Activated naive CD8-positive, alpha-beta T cell (primary cell): ENCODE measurements around the gene TFAP2E.
A peak's percentile ranks its signal among the peaks of the same experiment; 100 is the strongest.

Experiments used
- H3K27ac Mint-ChIP-seq: one replicate; pipeline ENCODE4 v1.8.0; 2021; ENCODE audit warnings: mixed read lengths
- H3K27me3 Mint-ChIP-seq: one replicate; pipeline ENCODE4 v1.8.0; 2021; ENCODE audit warnings: mixed read lengths
- H3K36me3 Mint-ChIP-seq: one replicate; pipeline ENCODE4 v1.8.0; 2021; ENCODE audit warnings: mixed read lengths
- H3K4me1 Mint-ChIP-seq: one replicate; pipeline ENCODE4 v1.8.0; 2021; ENCODE audit warnings: low read depth, mixed read lengths
- H3K4me3 Mint-ChIP-seq: one replicate; pipeline ENCODE4 v1.8.0; 2021; ENCODE audit warnings: mild to moderate bottlenecking, mixed read lengths
- H3K9me3 Mint-ChIP-seq: one replicate; pipeline ENCODE4 v1.8.0; 2021; ENCODE audit warnings: low read depth, mixed read lengths

Gene TFAP2E

DNA sequence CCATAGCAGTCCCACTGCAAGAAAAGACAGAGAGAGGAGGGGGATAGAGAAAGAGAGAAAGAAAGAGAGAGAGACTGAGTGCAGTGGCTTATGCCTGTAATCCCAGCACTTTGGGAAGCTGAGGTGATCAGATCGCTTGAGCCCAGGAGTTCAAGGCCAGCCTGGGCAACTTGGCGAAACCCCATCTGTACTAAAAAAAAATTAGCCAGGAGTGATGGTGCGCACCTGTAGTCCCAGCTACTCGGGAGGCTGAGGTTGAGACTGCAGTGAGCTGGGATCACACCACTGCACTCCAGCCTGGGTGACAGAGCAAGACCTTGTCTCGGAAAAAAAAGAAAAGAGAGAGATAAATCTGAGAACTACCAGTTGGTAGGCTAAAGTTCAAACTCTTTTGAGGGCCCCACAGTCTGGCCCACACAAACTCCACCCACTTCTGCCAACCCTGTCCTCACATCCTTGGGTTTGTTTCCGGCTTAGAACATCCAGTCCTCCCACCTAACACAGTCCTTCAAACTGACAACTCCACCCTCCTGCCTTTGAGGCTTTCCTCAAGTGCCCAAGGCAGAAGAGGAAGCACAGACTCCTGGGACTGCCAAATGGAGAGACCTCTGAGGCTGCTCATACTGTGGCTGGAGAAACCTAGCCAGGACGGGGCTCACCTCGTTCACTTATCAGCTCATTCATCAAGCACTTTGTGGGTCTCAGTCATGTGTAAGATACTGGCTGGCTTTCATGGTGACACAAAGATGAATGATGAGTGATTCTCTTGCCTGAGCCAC lies 20.1 kb downstream of the TFAP2E start:
- H3K36me3 Mint-ChIP-seq = peaks cover 13% of the 10 kb centered on the region
- no peaks in the 10 kb centered on the region for H3K27me3 Mint-ChIP-seq
- H3K4me1 Mint-ChIP-seq = peaks cover 17% of the 10 kb centered on the region
- H3K27ac Mint-ChIP-seq = peak overlapping the region; percentile 61
- H3K4me3 Mint-ChIP-seq = no peak overlapping the region
- H3K9me3 Mint-ChIP-seq = no peaks in the 10 kb centered on the region

DNA sequence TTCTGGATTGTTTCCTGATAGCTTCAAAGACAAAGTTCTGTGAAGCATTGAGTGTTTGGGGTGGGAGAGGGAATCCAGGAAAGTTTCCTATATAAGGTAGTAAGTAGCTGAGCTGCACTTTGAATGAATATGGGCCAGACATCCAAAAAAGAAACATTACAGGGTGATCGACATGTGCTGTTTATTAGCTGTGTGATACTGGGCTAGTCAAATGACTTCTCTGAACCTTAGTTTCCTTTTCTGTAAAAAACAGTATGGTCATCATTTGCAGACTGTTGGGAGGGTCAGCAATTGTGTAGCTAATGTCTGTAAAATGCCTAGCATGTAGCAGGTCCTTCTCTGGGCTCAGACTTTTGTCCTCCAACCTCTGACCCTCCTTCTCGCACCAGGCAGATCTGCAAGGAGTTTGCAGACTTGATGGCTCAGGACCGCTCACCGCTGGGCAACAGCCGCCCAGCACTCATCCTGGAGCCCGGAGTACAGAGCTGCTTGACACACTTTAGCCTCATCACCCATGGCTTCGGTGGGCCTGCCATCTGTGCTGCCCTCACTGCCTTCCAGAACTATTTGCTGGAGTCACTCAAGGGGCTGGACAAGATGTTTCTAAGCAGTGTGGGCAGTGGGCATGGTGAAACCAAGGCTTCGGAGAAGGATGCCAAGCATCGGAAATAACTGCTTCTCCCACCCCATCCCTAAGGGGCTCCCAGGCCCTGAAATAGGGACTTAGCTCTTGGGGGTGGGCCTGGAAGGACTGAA lies 21.1 kb downstream of the TFAP2E start:
- Mint-ChIP-seq H3K4me1 (peaks cover 17% of the 10 kb centered on the region), H3K27me3 (no peaks in the 10 kb centered on the region), H3K4me3 (no peak overlapping the region), H3K36me3 (peaks cover 13% of the 10 kb centered on the region), H3K9me3 (no peaks in the 10 kb centered on the region), H3K27ac (no peak overlapping the region)

DNA sequence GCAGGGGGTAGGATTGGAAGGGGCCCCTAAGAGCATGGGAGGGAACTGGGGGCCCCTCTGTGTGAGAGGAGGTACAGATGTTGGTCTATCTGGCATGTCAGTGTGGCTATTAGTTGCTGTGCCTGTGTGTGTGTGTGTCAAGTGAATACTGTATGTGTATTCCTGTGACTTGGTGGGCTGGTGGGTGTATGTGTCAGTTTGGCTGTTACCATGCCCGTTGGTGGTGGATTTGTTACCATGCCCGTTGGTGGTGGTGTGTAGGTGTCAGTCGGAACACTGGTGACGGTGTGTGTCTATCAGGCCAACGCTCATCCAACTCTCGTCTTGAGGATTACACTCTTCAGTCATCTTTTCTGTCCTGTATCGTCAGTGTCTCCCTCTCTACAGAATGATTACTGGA lies 22.6 kb downstream of the TFAP2E start:
- Mint-ChIP-seq H3K36me3 (peaks cover 9% of the 10 kb centered on the region), H3K4me1 (peaks cover 17% of the 10 kb centered on the region), H3K9me3 (no peaks in the 10 kb centered on the region), H3K27ac (no peak overlapping the region), H3K27me3 (no peaks in the 10 kb centered on the region), H3K4me3 (no peak overlapping the region)

DNA sequence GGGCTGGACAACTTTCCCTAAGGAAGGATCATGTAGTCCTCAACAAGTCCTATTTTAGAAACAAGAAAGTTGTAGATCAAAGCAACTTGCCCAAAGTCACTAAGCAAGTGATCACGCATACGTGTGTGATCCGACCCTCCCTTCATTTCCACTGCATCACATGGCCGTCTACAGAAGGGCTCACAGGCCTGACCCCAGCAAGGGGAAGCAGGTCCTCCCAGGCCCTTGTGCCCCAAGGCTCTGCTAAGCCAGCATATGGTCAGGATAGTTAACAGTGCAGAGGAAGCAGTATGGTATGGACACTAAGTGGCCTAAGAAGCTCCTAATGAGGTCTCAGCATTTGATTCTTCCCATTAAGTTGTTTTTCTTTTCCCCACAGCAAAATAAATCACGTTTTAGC lies 24.8 kb downstream of the TFAP2E start:
- H3K36me3 Mint-ChIP-seq = peaks cover 6% of the 10 kb centered on the region
- no peak overlapping the region for H3K4me3 Mint-ChIP-seq
- no peak overlapping the region for H3K27ac Mint-ChIP-seq
- H3K4me1 Mint-ChIP-seq = peaks cover 11% of the 10 kb centered on the region
- H3K27me3 Mint-ChIP-seq = no peaks in the 10 kb centered on the region
- no peaks in the 10 kb centered on the region for H3K9me3 Mint-ChIP-seq

DNA sequence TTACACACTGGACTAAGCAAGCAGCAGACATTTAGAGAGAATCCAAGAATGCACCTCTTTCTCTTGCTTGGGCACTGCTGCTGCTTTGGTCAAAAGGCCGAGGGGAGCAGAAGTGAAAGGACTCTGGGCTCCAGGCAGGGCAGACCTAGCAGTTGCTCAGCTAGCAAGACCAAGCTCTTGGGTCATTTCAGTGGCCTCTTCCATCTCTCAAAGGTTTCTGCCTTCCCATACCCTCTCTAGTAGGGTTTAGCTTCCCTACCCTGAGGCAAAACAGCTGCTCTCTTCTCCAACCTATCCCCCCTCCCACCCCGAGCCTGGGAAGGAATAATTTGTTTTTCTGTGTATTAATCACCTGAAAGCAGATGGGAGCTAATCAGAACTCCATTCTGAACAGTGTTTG lies 25.8 kb downstream of the TFAP2E start:
- H3K27ac Mint-ChIP-seq = no peak overlapping the region
- no peaks in the 10 kb centered on the region for H3K9me3 Mint-ChIP-seq
- H3K4me1 Mint-ChIP-seq = peaks cover under 1% of the 10 kb centered on the region
- peaks cover 6% of the 10 kb centered on the region for H3K36me3 Mint-ChIP-seq
- H3K27me3 Mint-ChIP-seq = no peaks in the 10 kb centered on the region
- no peak overlapping the region for H3K4me3 Mint-ChIP-seq

DNA sequence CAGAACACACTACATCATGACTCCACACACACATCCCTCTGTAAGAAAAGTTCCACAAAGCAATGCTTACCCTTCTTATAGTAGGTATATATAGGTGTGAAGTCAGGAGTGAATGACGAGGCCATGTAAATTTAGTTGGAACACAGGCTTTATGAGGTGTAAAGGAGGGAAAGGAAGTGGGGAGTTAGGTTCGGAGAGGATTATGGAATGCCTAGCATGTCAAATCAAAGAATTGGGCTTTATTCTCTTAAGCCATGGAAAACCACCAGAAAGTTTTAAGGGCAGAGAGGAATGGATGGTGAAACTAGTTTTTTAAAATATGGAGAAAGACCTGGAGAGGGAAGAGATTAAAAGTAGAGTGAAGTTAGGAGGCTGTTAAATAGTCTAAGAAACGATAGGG lies 26.3 kb downstream of the TFAP2E start:
- H3K4me1 Mint-ChIP-seq = no peaks in the 10 kb centered on the region
- peaks cover 6% of the 10 kb centered on the region for H3K36me3 Mint-ChIP-seq
- no peaks in the 10 kb centered on the region for H3K27me3 Mint-ChIP-seq
- no peaks in the 10 kb centered on the region for H3K9me3 Mint-ChIP-seq
- no peak overlapping the region for H3K4me3 Mint-ChIP-seq
- H3K27ac Mint-ChIP-seq = no peak overlapping the region

DNA sequence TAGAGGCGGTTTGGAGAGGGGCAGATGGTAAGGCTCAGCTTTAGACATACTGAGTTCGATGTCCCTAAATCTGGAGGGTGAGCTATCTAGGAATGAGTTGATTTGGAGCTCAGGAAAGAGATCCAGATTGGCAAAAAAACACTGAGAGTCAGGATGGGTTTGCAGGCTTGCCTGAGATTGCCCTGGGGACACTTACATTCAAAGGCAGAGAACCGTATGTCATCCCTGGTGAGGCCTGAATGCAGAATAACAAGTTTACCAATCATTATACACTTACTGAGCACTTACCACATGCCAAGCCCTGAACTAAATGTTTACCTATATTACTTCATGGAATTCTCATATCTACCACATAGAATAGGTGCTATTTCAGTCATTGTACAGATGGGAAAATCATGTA lies 27.5 kb downstream of the TFAP2E start:
- Mint-ChIP-seq H3K4me3 (no peak overlapping the region), H3K27me3 (no peaks in the 10 kb centered on the region), H3K27ac (no peak overlapping the region), H3K9me3 (no peaks in the 10 kb centered on the region), H3K36me3 (peaks cover 6% of the 10 kb centered on the region), H3K4me1 (no peaks in the 10 kb centered on the region)

DNA sequence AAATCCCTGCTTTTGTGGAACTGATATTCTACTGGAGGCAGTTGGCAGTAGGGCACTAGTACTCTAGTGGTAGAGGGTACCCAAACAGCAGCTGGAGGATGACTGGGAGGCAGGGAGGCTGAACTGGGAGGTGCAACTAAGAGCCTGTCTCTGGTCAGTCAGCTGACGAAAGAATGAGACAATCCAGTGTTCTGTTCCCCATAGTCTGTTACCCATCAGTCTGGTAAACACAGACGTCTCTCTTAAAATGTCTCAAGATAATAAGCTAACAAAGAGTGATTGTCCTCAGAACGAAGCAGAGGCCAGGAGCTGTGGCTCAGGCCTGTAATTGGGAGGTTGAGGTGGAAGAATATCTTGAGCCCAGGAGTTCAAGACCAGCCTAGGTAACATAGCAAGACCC lies 30.4 kb downstream of the TFAP2E start:
- H3K9me3 Mint-ChIP-seq = no peaks in the 10 kb centered on the region
- peaks cover 10% of the 10 kb centered on the region for H3K36me3 Mint-ChIP-seq
- no peaks in the 10 kb centered on the region for H3K27me3 Mint-ChIP-seq
- no peak overlapping the region for H3K27ac Mint-ChIP-seq
- H3K4me3 Mint-ChIP-seq = no peak overlapping the region
- peaks cover 13% of the 10 kb centered on the region for H3K4me1 Mint-ChIP-seq

DNA sequence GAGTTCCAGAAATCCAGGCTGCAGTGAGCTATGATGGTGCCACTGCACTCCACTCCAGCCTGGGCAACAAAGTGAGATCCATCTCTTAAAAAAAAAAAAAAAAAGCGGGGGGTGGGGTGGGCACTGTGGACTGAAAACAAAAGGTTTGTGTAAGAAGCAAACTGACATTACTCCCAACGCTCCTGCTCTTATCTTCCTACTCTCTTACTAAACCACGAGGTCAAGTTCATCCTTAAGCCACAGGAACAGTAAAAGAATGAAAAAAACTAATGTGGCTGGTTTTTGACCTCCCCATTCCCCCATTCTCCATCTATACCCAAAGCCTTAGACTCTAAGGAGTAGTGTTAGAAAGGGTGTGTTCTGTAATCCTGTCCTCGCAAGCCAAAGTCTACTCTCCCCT lies 30.8 kb downstream of the TFAP2E start:
- no peak overlapping the region for H3K27ac Mint-ChIP-seq
- H3K27me3 Mint-ChIP-seq = no peaks in the 10 kb centered on the region

DNA sequence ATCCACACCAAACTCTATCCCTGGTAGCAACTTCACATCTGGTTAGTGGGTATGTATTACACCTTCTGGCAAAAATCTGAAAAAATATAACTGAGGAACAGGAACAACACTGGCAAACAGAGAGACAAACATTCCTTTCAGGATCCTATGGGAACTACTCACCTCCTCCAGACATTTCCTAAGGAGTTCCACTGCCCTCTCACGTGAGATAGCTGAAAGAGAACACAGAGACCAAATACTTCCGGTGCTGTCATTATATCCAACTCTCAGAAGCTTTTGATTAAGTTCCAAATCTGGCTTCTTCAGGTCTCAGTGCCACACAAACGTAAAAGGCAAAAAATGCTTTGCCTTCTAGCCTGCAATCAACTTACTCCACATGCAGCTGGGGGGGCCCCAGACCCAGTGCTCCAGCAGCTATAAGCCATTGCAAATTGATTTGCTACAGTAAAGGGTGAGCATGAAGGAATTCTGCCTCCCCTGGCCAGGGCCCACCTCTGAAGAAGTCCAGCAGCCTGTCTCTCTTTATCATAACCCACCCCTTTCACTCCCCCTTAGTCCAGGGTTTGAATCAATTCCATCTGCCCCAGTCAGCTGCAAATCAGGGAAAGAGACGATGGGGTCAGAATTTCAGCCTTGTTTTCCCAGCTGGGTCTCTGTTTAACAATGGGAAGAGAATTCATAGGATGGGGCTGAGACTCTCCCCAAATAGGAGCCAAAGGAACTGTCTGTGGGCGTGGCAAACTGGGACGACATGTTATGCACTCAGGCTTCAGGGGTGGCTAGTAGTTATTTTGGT lies 32.2 kb downstream of the TFAP2E start:
- H3K27ac Mint-ChIP-seq = no peak overlapping the region
- peaks cover 14% of the 10 kb centered on the region for H3K36me3 Mint-ChIP-seq
- H3K9me3 Mint-ChIP-seq = no peaks in the 10 kb centered on the region
- H3K27me3 Mint-ChIP-seq = no peaks in the 10 kb centered on the region
- H3K4me3 Mint-ChIP-seq = no peak overlapping the region
- peaks cover 13% of the 10 kb centered on the region for H3K4me1 Mint-ChIP-seq

More for the DNA sequence above, 30.8 kb downstream of the TFAP2E start:
- Mint-ChIP-seq H3K9me3 (no peaks in the 10 kb centered on the region), H3K4me1 (peaks cover 13% of the 10 kb centered on the region), H3K36me3 (peaks cover 11% of the 10 kb centered on the region), H3K4me3 (no peak overlapping the region)

DNA sequence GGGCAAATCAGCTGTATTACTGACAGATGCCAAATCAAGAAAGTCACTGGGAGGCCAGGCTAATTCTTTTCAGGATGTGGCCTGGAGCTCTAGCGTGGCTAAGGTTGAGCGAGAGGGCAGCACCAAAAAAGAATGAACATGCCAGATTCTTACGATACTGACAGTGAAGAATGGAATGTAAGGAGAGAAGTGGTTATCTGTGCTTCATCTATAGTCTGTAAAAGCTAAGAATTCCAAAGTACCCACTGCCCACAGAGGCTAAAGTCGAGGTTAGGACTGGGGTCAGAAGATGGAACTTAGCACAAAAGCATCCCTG lies 32.7 kb downstream of the TFAP2E start:
- Mint-ChIP-seq H3K27ac (no peak overlapping the region), H3K9me3 (no peaks in the 10 kb centered on the region), H3K36me3 (peaks cover 14% of the 10 kb centered on the region)

DNA sequence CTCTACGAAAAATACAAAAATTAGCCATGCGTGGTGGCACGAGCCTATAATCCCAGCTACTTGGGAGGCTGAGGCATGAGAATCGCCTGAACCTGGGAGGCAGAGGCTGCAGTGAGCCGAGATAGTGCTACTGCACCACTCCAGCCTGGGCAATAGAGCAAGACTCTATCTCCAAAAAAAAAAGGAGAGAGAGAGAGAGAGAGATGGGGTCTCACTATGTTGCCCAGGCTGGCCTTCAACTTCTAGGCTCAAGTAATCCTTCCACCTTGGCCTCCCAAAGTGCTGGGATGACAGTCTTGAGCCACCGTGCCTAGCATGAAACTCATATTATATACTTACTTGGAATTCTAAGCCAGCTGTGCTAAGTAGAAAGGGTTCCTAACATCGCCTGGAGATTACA lies 38.5 kb downstream of the TFAP2E start:
- Mint-ChIP-seq H3K27me3 (no peaks in the 10 kb centered on the region), H3K4me1 (peaks cover 23% of the 10 kb centered on the region), H3K36me3 (peaks cover 23% of the 10 kb centered on the region), H3K27ac (no peak overlapping the region), H3K4me3 (no peak overlapping the region), H3K9me3 (no peaks in the 10 kb centered on the region)

More for the DNA sequence above, 32.7 kb downstream of the TFAP2E start:
- H3K4me1 Mint-ChIP-seq = peaks cover 13% of the 10 kb centered on the region
- H3K27me3 Mint-ChIP-seq = no peaks in the 10 kb centered on the region
- H3K4me3 Mint-ChIP-seq = no peak overlapping the region

DNA sequence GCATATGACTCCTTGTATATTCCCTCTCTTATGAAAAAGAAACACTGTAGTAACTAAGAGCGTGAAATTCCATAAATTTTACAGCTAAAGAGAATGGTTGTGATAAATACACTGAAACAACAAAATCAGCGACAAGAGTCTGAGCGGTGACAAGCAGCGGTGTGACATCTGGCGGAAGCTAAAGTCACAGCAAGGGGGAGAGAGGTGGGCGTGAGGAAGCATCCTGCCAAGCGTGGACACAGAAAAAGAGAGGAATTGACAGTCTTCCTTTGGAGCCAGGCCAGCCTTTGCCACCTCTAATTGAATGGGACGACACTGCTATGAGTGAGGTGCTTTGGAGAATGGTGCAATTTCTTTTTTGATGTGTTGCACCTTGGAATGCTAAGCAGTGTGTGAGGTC lies 42.3 kb downstream of the TFAP2E start:
- Mint-ChIP-seq H3K9me3 (no peaks in the 10 kb centered on the region), H3K4me3 (no peak overlapping the region), H3K27ac (no peak overlapping the region), H3K27me3 (no peaks in the 10 kb centered on the region), H3K36me3 (peaks cover 8% of the 10 kb centered on the region), H3K4me1 (peaks cover 12% of the 10 kb centered on the region)

DNA sequence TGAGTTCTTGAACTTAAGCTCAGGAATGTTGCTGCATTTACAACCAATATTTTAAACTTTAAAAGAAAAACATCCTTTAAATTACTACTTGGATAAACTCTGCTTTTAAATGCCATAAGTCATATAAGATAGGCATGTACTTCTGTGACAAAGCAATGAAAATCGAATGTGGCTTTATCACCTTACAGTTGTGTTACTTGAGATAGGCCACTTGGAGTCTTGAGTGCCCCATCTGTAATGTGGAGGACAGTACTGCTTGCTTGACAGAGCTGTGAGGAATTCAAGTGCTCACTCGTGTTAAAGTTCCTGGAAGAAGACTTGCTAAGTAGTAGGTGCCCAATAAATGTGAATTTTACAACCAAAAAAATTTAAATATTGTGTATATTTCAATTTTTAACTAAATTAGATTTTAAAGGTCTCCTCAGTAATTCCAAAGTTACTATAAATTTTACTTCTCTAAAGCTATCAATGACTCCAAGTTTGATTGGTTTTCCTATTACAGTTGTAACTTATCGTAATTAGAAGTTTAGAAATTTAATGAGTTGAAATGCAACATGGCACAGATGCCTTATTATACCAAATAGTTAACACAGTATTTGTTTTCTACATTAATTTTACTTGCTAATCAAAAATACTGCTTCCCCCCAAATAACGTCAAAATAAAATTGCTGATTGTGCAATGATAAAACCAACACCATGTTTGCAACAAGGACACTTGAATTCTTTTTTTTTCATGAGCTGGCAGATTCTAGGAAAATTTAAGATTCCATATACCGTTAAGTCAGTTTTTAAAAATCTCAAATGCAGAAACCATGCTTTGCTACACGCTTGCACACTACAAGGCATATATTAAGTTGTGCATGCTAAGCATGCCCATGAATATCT lies 46.4 kb downstream of the TFAP2E start:
- Mint-ChIP-seq H3K4me3 (no peak overlapping the region), H3K9me3 (no peaks in the 10 kb centered on the region), H3K27ac (no peak overlapping the region), H3K27me3 (no peaks in the 10 kb centered on the region), H3K36me3 (peaks cover 3% of the 10 kb centered on the region), H3K4me1 (peaks cover 16% of the 10 kb centered on the region)
